RCC 7860 (cell line): ENCODE measurements around the gene LRRIQ3.
"Not testable (repeated sequence)": the region's sequence is repeated elsewhere in the genome, so short reads cannot be mapped to it uniquely, and the experiment has no call there.

Experiments used
- DNase-seq: peaks from one replicate; pipeline ENCODE4 v3.0.0-alpha.2; 2015; ENCODE audit warnings: low spot score
- FAIRE-seq: peaks from 2 replicates; lab custom pipeline; 2012; peaks lifted over from hg19 to GRCh38; lab: Jason Lieb, UNC

LRRIQ3 gene, protein sequence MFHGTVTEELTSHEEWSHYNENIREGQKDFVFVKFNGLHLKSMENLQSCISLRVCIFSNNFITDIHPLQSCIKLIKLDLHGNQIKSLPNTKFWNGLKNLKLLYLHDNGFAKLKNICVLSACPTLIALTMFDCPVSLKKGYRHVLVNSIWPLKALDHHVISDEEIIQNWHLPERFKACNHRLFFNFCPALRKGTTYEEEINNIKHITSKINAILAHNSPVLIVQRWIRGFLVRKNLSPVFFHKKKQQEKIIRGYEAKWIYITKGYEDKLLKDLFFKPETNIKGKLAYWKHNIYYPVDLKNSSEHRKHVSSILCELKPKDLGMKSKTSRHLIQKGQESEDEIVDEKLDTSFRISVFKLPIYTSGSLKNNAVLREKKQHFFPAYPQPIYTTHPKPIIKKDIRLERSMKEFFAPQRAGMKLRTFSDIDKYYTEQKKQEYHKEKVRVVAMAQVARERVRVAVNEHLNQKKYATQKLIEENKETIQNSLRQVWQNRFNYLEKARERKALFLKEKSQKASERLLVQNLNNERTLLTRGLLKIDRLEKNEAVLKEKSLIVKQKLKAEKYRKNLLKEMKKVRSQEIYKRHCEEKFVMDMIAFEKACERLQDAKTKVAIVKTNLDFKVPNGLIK

DNA sequence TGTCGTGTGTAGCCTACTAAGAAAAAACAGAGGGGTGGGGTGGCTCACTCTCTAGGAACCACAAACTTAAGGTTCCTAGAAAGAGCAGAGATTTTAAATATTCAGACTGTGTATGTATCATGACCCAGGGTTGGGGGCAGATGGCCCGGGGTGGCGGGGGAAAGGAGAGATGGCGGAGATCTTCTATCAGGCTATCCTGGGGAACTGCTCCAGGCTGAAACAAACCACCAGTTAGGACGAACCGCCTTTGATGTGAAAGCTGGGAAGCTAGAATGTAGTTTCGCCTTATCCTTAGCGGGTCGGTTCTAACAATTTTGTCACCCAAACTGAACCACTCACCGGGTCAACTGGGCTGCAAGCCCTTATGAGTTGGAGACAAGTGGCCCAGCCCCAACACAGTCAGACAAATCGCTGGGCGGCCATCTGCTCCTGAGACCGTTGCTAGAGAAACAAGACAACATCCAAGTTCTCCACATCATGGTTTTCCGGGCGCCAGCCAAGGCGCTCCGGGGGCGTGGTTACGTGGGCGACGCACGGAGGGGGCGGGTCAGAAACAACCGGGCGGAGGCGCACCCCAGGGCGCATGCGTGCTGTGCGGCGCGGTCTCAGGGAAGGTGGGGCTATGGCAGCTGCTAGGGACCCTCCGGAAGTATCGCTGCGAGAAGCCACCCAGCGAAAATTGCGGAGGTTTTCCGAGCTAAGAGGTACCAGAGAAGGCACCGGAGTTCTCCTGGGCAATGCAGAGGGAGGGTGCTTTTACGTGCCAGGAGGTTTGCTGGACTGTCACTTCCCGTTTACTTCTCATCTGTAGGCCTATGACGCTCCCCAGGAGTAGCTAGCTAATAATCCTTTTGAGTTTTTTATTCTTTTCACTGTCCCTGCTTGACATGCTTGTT is at the start of gene LRRIQ3, which contains the start of gene FPGT:
Gene LRRIQ3, minus strand, starts transcription at position 520 of the 896 bp plus-strand sequence. CDS start 14,492 bp downstream, outside the sequence.
Gene FPGT, plus strand, starts transcription at position 586 of the 896 bp plus-strand sequence. Its CDS starts 37 bp downstream, at position 623.
- peak; percentile 90 for DNase-seq
- FAIRE-seq: peak; percentile 80

DNA sequence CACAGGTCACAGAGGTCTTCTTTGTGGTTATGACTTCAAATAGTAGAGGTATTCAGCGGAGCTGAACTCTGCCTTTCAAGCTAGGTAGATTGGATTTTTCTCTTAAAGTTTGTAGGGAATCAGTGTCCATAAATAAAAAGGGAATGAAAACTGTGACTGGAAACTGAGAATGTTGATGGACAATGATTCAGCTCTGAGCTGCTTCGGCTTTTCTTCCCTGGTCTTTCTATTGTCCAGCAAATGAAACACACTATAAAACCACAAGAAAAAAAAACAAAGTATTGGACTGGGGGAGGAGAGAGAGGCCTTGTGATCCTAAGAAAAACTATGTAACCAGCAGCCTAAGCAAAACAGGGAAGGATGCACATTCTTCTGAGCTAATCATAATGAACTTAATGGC is 48.3 kb upstream of the LRRIQ3 start:
- DNase-seq: peak; percentile 9
- FAIRE-seq: peak; percentile 22

DNA sequence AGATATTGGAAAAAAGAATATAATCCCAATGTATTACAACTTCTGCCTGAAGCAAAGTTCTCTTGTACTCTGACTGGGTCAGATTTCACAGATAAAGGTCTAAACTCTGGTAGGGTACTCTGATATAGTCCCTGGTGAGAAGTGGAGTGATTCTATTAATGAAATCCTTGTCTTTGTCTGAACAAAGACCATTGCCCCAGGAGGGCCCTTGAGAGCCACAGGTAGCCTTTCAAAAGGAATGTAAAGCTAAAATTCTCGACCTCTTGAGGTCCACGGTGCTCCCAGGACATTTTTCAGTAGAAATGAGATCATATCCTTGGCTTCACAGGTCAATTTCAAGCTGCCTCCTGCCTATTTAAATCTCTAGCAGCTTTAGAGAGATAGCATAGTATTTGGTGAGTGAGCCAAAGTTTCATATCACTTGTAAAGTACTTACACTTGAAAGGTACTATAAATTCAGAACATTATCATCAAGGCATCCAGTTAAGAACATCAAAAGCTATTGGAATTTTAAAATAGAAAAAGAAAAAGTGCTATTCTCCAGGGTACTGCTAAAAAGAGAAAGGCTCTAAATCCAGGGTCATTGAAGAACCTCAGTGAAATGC is 47.3 kb upstream of the LRRIQ3 start:
- DNase-seq (no peak), FAIRE-seq (no peak)

DNA sequence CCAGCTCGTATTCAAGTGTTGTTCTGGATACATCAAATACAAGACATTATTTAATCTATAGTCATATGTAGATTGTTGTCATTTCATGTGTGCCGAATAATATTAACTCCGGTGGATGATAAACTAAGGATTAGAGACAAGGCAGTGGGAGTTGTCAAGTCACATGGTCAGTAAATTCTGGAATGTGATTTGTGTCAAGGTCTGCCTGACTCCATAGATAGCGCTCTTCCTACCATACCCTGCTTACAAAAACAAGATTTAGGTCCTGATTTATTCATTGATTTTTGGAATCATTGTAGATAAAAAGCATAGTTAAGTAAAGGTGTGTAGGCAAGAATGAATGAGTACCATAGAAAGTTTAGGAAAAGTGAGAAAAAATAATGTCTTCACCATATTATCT is 39.8 kb upstream of the LRRIQ3 start:
- DNase-seq (no peak), FAIRE-seq (no peak)

DNA sequence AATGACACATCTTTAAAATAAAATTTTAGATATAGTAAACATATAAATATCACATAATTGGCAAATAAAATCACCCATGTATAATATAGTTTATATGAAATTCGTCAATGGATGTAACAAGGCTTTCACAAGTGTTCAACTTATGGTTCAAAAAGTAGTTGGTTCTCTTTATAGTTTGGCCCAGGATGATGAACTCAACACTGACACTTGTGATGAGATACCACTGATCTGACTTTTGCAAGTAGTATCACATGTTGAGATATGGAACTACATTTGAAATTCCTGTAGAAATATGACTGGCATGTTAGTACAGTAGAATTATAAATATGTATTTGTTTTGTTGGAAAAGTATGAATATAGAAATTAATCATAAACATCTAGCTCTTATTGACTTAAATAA is 39.1 kb upstream of the LRRIQ3 start:
- no peak for FAIRE-seq
- no peak for DNase-seq

DNA sequence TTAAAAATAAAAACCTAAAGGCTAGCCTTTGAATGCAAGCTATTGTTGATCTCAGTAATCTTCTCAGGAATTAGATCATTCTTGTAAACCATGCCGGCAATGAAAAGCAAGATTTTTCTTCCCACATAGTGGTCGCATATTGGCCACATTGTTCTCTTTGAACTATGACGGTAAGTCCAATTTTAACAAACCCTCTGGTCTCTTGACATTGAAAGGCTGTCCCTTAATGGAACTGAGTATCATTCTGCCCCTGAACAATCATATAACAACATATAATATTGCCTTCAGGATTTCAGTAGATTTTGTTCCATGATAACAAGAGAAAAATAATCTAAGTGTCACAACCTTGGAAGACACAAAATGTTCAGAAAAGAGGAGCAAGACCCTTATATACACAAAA is 38.5 kb upstream of the LRRIQ3 start:
- DNase-seq (no peak), FAIRE-seq (no peak)

DNA sequence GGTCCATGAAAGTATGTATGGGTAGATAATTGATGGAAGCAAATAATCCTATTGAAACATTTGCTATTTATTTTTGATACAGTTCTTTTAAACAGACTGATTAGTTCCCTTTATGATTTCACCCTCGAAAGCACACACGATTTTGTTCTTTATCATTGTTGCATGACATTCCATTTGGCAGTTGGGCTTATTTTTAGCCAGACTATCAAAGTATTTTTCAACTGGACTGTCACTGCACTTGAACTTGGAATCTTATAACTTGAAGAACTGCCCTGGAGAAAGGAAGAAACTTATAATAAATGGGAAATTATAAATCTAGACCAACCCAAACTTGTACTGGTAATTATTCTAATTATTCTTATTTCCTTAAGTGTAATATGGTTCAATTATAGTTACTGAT is 37.2 kb upstream of the LRRIQ3 start, which contains the start of gene TNNI3K:
Gene TNNI3K, plus strand, starts transcription at position 235 of the 400 bp plus-strand sequence. Its CDS starts 65 bp downstream, at position 300.
- no peak for FAIRE-seq
- DNase-seq: no peak

DNA sequence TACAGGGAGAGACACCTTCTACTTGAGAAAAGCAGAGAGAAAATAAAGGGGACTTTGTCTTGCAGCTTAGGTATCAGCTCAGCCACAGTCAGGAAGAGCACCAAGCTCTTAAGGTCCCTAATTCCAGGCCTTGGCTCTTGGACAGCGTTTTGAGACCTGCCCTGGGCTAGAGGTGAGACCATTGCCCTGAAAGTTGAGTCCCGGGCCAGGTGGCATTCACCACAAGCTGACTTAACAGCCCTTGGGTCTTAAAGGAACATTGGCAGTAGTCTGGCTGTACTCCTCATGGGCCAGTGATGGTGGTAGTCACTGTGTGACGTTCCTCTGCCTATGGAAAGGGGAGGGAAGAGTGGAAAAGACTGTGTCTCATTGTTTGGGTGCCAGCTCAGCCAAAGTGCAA is 25.5 kb upstream of the LRRIQ3 start:
- FAIRE-seq: no peak

DNA sequence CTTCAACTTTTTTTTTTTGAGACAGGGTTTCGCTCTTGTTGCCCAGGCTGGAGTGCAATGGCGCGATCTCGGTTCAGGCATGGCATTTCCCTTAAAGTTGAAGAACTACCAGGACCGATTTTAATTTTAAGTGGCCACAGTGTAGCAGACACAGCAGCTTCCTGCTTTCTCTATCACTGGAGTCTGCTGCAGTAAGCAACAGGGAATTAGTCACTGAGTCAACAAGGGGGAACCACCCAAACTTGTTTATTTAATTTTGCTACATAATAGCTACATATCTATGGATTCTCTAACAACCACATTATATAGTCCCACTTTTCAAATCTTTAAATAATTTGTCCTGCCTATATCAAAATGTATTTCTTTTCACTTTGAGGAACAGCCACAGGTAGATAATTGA is 24.7 kb upstream of the LRRIQ3 start:
- FAIRE-seq (no peak), DNase-seq (no peak)

More for the DNA sequence above, 25.5 kb upstream of the LRRIQ3 start:
- DNase-seq: no peak

DNA sequence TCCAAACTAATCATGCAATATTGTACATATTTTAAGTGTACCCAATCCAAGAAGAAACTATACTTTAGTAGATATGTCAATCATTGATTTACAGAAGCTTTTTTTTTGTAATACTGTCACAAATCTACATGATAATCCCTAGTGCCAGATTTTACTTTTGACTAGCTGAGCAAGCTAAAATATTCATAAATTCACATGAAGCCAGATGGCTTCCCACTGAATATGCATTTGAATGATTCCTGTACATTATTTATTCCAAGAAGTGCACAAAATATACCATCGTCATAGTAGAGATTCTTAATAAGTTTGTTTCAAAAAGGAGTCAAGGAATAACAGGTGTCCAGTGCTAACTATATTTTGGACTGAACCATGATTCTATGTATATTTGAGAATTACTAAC is 17.3 kb upstream of the LRRIQ3 start:
- DNase-seq (no peak), FAIRE-seq (no peak)

DNA sequence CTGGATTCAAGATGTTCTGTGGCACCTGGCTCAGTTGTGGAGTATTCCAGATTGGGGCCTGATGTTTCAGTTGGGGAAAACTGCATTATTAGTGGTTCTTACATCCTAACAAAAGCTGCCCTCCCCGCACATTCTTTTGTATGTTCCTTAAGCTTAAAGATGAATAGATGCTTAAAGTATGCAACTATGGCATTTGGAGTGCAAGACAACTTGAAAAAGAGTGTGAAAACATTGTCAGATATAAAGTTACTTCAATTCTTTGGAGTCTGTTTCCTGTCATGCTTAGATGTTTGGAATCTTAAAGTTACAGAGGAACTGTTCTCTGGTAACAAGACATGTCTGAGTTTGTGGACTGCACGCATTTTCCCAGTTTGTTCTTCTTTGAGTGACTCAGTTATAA is 7.3 kb upstream of the LRRIQ3 start:
- DNase-seq (no peak), FAIRE-seq (no peak)

DNA sequence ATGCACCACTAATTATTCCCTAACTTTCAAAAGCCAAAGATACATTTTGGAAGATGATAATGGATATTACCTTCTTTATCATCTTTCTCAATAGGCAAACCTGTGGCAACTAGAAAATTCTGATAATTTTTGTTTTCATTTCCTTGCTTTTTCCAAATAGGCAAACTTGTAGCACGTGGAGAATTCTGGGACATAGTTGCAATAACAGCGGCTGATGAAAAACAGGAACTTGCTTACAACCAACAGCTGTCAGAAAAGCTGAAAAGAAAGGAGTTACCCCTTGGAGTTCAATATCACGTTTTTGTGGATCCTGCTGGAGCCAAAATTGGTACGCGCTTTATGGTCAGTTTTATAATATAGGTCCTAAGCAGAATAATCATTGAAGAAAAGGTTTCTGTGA is 1.5 kb upstream of the LRRIQ3 start:
- DNase-seq (no peak), FAIRE-seq (no peak)

DNA sequence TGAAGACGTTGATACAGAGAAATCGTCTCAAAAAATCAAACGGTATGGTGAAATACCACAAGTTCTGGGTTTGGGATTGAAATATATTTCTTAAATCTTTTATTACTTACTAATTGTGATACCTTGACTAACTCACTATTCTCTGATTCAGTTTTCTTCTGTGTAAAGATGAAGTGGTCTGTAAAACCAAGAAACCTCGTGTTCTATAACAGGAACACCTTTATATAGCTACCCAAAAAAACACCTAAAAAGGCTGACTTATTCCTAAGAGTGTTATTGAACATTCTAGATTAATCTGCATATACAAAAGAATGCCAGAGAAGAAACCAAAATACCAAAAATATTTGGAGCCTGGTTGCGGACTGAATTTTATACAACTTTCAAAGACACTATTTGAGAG is 721 bp downstream of the LRRIQ3 start:
- no peak for FAIRE-seq
- no peak for DNase-seq

DNA sequence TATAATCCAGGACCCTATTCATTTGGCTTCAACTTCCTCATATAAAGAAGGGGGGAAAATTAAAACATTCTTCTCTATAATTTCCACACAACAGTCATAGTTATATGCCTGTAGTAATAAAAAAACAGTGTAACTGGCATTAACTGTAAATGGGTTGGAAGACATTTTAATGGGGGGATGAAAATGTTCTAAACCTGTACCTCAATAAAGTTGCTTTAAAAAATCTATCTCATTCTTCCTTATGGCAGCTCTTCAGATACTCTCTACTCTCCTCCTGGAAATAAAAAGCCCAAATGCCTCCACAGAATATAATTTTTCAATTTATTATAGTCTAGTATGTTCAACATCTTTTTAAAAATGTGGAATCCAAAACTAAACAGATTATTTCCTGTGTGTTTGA is 2.6 kb downstream of the LRRIQ3 start:
- no peak for DNase-seq
- no peak for FAIRE-seq

DNA sequence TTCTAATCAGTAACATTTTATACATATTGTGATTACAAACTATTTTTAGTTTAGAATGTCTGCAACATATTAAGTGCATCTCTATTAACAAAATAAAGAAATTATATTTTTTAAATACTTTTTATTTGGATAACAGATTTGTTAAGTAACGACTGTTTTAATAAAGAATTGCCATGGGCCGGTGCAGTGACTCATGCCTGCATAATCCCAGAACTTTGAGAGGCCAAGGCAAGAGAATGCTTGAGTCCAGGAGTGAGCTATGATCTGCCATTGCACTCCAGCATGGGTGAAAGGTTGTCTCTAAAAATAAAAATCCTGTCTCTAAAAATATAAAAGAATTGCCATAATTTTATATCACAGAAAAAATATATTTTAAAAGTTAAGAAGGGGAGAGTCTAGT is 4.1 kb downstream of the LRRIQ3 start:
- FAIRE-seq: peak; percentile 79
- DNase-seq: peak; percentile 17

DNA sequence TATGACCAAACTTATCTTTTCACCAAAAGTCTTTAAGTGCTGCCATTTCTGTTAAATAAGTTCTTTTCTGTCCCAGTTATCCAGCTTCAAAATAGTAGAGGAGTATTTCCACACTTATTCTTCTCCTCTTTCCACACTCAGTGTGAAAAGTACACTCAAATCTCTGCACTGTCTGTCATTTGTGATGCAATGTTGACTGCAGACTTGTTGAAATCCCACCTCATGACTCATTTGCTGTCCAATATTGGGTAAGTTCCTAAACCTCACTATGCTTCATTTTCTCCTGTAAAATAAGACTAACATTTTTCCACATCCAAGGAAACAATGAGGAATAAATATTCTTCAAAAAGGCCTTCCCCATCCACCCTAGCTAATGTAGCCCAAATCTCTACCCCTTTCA is 17.5 kb downstream of the LRRIQ3 start:
- DNase-seq: no peak
- FAIRE-seq: no peak

DNA sequence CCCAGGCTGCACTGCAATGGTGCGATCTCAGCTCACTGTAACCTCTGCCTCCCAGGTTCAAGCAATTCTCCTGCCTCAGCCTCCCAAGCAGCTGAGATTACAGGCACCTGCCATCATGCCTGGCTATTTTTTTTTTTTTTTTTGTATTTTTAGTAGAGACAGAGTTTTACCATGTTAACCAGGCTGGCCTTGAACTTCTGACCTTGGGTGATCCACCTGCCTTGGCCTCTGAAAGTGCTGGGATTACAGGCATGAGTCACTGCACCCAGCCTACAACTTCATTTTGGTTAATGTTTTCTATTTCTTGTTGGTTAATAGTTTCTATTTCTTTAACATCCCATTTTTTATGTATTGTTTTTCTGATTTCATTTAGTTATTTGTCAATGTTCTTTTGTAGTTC is 23.6 kb downstream of the LRRIQ3 start:
- DNase-seq, FAIRE-seq: not testable (repeated sequence)

DNA sequence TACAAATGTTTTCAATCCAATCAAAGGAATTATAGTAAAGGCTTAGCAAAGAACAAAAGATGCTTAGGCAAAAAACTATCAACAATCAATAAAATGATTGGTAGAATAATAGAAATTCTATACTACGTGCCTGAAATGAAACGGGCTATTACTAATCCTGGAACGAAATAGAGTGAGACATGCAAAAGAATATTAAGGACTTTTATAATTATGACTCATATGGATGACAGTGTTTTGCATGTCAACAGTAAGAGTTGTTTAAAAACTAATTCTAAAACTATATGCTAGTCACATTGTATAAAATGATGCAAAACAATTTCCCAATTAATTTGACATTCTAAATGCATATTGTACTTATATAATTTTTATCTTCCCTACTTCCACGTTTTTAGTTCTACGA is 35.6 kb downstream of the LRRIQ3 start:
- DNase-seq (no peak), FAIRE-seq (no peak)

DNA sequence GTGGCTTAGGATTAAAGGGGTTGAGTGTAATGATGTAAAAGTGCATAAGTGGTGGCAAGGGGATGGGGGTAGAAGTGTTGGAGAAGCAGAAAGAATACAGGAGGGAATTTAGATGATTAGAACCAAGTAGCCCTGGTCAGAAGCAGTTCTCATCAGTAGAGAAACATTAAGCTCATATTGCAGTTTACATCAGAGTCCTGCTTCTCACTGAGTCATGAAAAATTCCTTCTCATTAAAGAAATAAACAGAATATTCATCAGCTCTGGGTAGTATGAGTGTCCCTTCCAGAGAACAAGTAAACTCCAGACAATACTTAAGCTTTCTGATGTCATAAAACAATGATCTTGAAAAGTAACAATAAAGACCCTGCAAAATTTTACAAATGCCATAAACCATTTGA is 36.5 kb downstream of the LRRIQ3 start:
- DNase-seq (no peak), FAIRE-seq (no peak)

DNA sequence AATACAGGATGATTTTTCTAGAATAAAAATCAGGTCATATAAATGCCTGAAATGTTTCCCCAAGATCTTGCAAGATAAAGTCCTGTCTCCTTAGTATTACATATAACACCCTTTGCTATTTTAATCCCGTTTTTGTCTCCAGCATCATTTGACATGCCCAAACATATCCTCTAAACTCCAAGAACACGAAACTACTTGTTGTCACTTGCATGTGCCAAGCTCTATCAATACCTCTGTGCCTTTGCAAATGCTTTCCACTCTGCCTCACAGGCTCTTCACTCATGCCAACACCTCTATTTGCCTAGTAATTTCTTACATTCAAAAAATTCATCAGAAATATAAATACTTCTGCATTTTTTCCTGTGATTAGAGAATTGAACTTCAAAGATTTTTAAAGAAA is 37.9 kb downstream of the LRRIQ3 start:
- no peak for FAIRE-seq
- DNase-seq: no peak

DNA sequence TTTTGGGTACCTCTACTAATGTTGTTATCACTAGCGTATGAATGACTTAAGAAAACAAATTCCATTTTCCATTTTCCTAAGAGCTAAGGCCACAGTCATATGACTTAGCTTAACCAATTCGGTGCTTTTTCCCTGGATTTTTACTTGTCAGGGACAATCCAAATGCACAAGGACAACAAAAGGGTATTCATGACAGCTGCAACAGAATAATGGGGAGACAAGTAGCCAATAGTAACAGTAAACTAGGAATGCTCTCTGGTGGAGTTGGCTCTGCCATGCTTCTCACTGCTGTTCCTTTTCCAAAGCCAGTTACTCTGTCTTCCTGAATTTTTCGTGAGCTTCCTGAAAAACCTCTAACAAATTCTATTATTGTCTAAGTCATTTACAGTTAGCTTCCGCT is 52.9 kb downstream of the LRRIQ3 start:
- no peak for FAIRE-seq

More for the DNA sequence above, 52.9 kb downstream of the LRRIQ3 start:
- DNase-seq: no peak
